Putamen (tissue), 1 donor: ENCODE measurements around the gene EFHD1.

Experiments
- DNase-seq: peaks from one replicate; pipeline ENCODE4 v3.0.0-alpha.2; 2016; ENCODE audit warnings: low spot score

EFHD1 gene, protein sequence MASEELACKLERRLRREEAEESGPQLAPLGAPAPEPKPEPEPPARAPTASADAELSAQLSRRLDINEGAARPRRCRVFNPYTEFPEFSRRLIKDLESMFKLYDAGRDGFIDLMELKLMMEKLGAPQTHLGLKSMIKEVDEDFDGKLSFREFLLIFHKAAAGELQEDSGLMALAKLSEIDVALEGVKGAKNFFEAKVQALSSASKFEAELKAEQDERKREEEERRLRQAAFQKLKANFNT

GRCh38 chr2:232633413-232634205 is at the start of gene EFHD1:
Gene EFHD1 (plus strand): TSS chr2:232633604. CDS start chr2:232633705, 101 bp downstream.
- peak; percentile 88 for DNase-seq

DNA sequence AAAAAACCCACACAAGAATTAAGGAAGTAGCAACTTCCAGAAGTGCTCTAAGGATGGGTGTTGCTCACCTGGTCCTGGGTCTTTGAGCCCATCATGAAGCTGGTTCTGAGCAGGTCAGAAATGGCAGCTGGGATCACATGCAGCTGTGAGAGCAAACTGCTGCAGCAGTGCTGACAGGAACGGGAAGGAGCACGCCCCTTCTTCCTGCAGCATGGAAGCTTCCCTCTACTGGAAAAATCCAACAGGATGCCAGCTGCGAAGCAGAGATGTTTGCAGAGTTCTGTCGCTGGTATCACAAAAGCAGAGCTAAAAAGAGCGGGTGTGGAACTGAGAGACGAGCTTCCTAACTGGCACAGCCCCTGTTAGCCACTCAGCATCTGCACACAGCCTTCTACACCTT is 49.2 kb upstream of the EFHD1 start:
- no peak for DNase-seq

GRCh38 chr2:232586943-232587505 is 46.4 kb upstream of the EFHD1 start:
- DNase-seq = no peak

DNA sequence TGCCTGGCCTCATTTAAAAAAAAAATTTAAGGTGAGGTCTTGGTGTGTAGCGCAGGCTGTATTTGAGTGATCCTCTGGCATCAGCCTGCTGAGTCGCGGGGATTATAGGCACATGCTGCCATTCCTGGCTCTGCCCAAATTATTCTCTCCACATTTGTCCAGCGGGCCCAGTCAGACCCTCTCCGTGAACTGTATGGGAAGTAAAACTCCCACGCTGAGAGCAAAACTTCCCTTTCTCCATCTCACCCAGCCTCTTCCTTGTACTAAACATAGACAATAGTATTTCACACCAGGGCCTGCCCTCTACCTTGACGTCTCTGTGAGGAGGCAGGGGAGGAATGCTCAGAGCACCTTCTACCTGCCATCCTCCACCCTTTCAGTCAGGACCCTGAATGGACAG is 45.9 kb upstream of the EFHD1 start:
- DNase-seq = no peak

GRCh38 chr2:232588031-232588430 is 45.4 kb upstream of the EFHD1 start:
- no peak for DNase-seq

GRCh38 chr2:232588680-232589585 is 44.5 kb upstream of the EFHD1 start:
- DNase-seq = no peak

DNA sequence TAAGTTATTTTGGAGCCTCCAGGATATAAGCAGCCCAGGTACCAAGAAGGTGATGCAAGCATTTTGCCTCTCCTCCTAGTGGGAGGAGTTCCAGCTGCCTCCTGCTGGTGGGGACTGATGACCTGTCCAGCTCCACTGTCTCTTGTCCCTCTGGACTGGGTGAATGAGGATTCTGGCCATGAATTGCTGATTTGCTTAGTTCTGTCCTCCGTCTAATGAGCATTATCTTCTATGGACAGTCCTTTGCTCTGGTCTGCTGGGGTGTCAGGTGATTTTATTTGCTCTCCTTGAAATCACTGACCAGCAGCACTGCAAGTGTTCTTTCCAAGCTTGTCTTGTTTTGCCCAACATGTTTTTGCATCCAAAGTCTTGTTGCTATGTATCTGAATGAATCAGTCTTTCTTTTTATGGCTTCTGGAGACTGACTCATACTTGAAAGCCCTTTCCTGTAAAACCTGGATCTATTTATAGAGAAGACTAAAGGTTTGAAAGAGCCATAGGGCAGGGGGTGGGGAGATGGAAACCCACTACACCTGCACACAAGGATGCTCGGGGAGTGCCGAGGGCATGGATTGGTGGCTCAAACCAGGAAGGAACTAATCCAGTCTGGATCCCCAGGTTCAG is 40.5 kb upstream of the EFHD1 start:
- no peak for DNase-seq

DNA sequence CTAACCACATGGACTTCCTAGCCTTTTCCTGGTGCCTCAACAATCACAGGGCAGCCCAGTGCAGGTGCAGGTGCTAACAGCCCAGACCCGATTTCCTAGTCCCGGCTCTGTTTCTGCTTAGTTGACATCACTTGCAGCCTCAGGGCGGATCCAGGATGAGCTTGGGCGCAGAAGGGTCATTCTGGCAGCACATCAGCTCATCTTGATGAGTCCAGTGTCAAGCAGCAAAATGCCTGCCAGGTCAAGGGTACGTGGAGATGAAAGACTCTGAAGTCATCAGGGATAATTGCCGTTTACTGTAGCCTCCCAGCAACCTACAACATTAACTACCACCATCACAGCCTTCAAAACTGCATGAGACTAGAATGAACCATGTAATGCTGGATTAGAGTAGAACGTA is 39.4 kb upstream of the EFHD1 start:
- DNase-seq = no peak

GRCh38 chr2:232597362-232598079 is 35.9 kb upstream of the EFHD1 start:
- DNase-seq = no peak

DNA sequence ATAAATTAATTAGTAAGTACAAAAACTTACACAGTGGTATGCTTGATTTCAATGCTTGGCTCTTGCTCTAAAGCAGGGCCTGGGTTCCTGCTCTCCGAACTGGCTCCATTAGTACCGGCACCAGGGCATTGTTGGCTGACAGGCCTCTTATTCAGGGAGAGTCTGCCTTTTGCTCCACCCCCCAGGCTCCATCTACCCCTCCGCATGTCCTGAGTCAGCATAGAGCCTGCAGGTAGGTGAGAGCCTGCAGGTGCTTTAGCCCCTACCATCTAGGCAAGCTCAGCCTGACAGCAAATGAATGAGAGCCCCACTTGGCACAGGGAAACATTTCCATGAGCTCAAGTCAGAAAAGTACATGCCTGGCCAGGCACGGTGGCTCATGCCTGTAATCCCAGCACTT is 35.1 kb upstream of the EFHD1 start:
- no peak for DNase-seq

- no peak for DNase-seq
Measured at GRCh38 chr2:232600053-232600773, 33.2 kb upstream of the EFHD1 start.

GRCh38 chr2:232603283-232603682 is 30.1 kb upstream of the EFHD1 start:
- no peak for DNase-seq

- no peak for DNase-seq
Measured at GRCh38 chr2:232604535-232604934, 28.9 kb upstream of the EFHD1 start.

DNA sequence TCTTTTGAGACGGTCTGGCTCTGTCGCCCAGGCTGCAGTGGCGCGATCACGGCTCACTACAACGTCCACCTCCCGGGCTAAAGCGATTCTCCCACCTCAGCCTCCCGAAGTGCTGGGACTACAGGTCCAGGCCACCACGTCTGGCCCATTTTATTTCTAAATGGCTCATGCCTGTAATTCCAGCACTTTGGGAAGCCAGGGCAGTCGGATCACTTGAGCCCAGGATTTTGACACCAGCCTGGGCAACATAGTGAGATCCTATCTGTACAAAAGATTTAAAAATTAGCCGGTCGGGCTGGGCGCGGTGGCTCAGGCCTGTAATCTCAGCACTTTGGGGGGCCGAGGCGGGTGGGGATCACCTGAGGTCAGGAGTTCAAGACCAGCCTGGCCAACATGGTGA is 26.4 kb upstream of the EFHD1 start:
- DNase-seq = no peak

GRCh38 chr2:232609607-232610006 is 23.8 kb upstream of the EFHD1 start:
- DNase-seq = no peak

DNA sequence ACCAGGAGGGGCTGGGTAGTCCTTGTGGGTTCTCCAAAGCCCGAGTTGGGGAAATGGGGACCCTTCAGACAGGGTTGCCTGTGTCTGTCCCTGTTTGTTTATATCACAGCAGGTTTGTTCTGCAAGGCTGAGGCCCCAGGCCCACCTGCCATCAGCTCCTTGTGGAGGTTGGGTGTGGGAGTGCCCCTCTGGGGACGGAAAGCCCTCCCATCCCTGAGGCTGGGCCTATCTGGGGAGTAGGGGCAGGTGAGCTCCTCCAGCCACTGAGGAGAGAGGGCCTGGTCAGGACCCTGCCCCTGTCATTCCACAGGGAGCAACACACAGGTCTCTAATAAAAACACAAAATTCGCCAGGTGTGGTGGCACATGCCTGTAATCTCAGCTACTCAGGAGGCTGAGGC is 23.3 kb upstream of the EFHD1 start:
- no peak for DNase-seq

- no peak for DNase-seq
Measured at GRCh38 chr2:232611061-232611460, 22.3 kb upstream of the EFHD1 start.

GRCh38 chr2:232611559-232612218 is 21.7 kb upstream of the EFHD1 start:
- DNase-seq = no peak

DNA sequence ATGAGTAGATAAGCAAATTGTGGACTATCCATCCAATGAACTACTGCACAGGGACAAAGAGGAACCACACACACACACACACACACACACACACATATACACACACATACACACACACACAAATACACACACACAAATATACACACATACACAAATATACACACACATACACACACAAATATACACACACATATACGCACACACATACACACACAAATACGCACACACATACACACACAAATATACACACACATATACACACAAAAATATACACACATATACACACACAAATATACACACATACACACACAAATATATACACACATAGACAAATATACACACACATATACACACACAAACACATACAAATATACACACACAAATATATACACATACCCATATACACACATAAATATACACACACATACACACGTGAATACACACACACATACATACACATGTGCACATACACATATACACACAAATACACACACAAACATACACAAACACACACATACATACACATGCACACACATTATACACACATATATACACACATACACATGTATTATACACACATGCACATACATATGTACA is 19.8 kb upstream of the EFHD1 start:
- no peak for DNase-seq

DNA sequence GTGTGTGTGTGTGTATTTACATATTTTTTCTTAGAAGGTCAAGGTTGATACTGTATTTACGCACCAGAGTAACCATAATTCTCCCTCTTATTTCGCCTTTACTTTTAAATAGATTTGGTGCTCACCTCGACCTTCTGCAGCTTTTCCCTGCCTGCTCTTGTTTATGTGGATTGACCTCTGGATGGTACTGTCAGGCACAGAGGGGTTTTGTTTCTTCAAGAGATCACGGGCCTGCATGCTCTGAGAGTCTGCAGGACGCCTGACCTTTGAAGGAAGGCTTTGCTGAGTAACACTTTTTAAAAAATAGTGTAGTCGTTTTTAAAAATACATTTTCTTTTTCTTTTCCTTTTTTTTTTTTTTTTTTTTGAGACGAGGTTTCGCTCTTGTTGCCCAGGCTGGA is 18.1 kb upstream of the EFHD1 start:
- no peak for DNase-seq
